GM12878 (cell line): ENCODE data around the gene SYNCRIP. TPM values are rescaled to one million over a fixed set of nuclear protein-coding genes. Genes with fewer than 3 reads are reported as not detected.

Experiments
- ATAC-seq: fragments of 200-7000 bp; cut with Tn5 transposase; 3 replicates; pipeline ENCODE4 v1.9.1; 2020; ENCODE audit warnings: mild to moderate bottlenecking, moderate library complexity
- BruUV-seq: library from RNA; stranded (reverse); fragments of 400-500 nt; replicated peaks from 2 replicates; lab custom pipeline; 2021; lab: Mats Ljungman, UMichigan
- CTCF ChIA-PET: fragments of 300-600 bp; sonication (Branson Sonifier 250); formaldehyde crosslinking; extraction: SDS; loops from one replicate; lab custom pipeline; 2021; ENCODE audit warnings: inconsistent platforms; lab: Yijun Ruan, JAX
- POLR2A ChIA-PET: fragments of 350-600 bp; formaldehyde crosslinking; extraction: SDS; loops from one replicate; lab custom pipeline; 2021; ENCODE audit warnings: inconsistent platforms; lab: Charles Lee
- RAD21 ChIA-PET: fragments of 300-600 bp; sonication (Branson Sonifier 250); formaldehyde crosslinking; loops from one replicate; lab custom pipeline; 2023; ENCODE audit warnings: antibody characterized with exemption; ENCODE audit not compliant: unreplicated experiment; lab: Charles Lee
- SMC1A ChIA-PET: fragments of 300-600 bp; sonication (Branson Sonifier 250); formaldehyde crosslinking; loops from one replicate; lab custom pipeline; 2023; ENCODE audit not compliant: unreplicated experiment, uncharacterized antibody; lab: Charles Lee
- DNase-seq: peaks from one replicate; pipeline ENCODE4 v3.0.0-alpha.2; 2011; ENCODE audit warnings: low read depth, low spot score
- FAIRE-seq: peaks from 3 replicates; lab custom pipeline; 2011; peaks lifted over from hg19 to GRCh38; lab: Jason Lieb, UNC
- H2AFZ ChIP-seq: 2 replicates; pipeline ENCODE4 v1.6.0; 2011; ENCODE audit warnings: low read depth, low read length, control low read depth; ENCODE audit not compliant: control insufficient read depth
- H3K27ac ChIP-seq: 2 replicates; pipeline ENCODE4 v1.5.1; 2011; ENCODE audit warnings: control low read depth; ENCODE audit not compliant: control insufficient read depth, insufficient read depth
- H3K27me3 ChIP-seq, 2 experiments: replicated peaks in 1 of 2; 2 replicates each; pipeline versions ENCODE4 v1.6.0 to v1.6.1; 2011; ENCODE audit warnings: low read length in 1 of 2; ENCODE audit not compliant: control insufficient read depth in 2 of 2, insufficient read depth in 2 of 2
- H3K36me3 ChIP-seq, 2 experiments: 2 replicates each; pipeline ENCODE4 v1.5.1; 2011; ENCODE audit warnings: low read length in 1 of 2; ENCODE audit not compliant: control insufficient read depth in 2 of 2, insufficient read depth in 2 of 2
- H3K4me1 ChIP-seq: 2 replicates; pipeline ENCODE4 v1.6.1; 2011; ENCODE audit warnings: mild to moderate bottlenecking, low read length, moderate library complexity, mixed read lengths; ENCODE audit not compliant: control insufficient read depth, insufficient read depth
- H3K4me2 ChIP-seq: 2 replicates; pipeline ENCODE4 v1.6.0; 2011; ENCODE audit warnings: control low read depth; ENCODE audit not compliant: control insufficient read depth, insufficient read depth
- H3K4me3 ChIP-seq: fragments of 200-600 bp; sonication (generic); 2 replicates; pipeline ENCODE4 v1.5.1; 2016
- H3K79me2 ChIP-seq: 2 replicates; pipeline ENCODE4 v1.6.0; 2011; ENCODE audit warnings: low read length; ENCODE audit not compliant: control insufficient read depth, insufficient read depth
- H3K9ac ChIP-seq: 2 replicates; pipeline ENCODE4 v1.8.0; 2011; ENCODE audit warnings: low read length, control low read depth, mixed read lengths; ENCODE audit not compliant: control insufficient read depth, insufficient read depth
- H3K9me3 ChIP-seq: replicated peaks from 3 replicates; pipeline ENCODE4 v1.5.1; 2011; ENCODE audit warnings: mild to moderate bottlenecking, low read length; ENCODE audit not compliant: control insufficient read depth, insufficient read depth
- H4K20me1 ChIP-seq: 2 replicates; pipeline ENCODE4 v1.6.0; 2011; ENCODE audit not compliant: control insufficient read depth, insufficient read depth
- CREM ChIP-seq: IDR thresholded peaks from 2 replicates; pipeline ENCODE4 v1.6.1; 2014; ENCODE audit warnings: antibody characterized with exemption, low read depth
- CUX1 ChIP-seq: IDR thresholded peaks from 2 replicates; pipeline ENCODE4 v1.6.1; 2012; ENCODE audit warnings: improper control_type of control experiment, low read depth, low read length; ENCODE audit not compliant: insufficient replicate concordance
- ESRRA ChIP-seq: IDR thresholded peaks from 2 replicates; pipeline ENCODE4 v1.6.1; 2012; ENCODE audit warnings: mild to moderate bottlenecking, low read length, improper control_type of control experiment
- HDAC2 ChIP-seq: fragments of 200-600 bp; sonication (generic); IDR thresholded peaks from 2 replicates; pipeline ENCODE4 v1.6.1; 2017
- HDGF ChIP-seq: fragments of 450-650 bp; IDR thresholded peaks from 2 replicates; pipeline ENCODE4 v1.6.1; 2016; ENCODE audit warnings: antibody characterized with exemption
- KLF5 ChIP-seq: fragments of 450-650 bp; IDR thresholded peaks from 2 replicates; pipeline ENCODE4 v1.6.1; 2014; ENCODE audit warnings: mild to moderate bottlenecking; ENCODE audit not compliant: partially characterized antibody
- SUZ12 ChIP-seq: fragments of 200-600 bp; sonication (generic); IDR thresholded peaks from one replicate; pipeline ENCODE4 v1.6.1; 2018; ENCODE audit warnings: antibody characterized with exemption, mild to moderate bottlenecking; ENCODE audit not compliant: unreplicated experiment
- WGBS: methylation state at CpG from one replicate; pipeline ENCODE4 v1.1.6; 2016; ENCODE audit warnings: low lambda C conversion rate; ENCODE audit not compliant: insufficient replicate concordance, insufficient coverage; ENCODE audit errors: missing lambda C conversion rate; 5-methylcytosine and 5-hydroxymethylcytosine counted together
- in situ Hi-C: fragments of 300-500 bp; cut with MboI; formaldehyde crosslinking; loops from 9 replicates; pipeline ENCODE4 v1.14.3; 2018; ENCODE audit warnings: mixed read lengths
- intact Hi-C: fragments of 100-400 bp; cut with micrococcal nuclease; formaldehyde crosslinking; loops from one replicate; pipeline ENCODE4 v1.14.2; 2022; ENCODE audit not compliant: unreplicated experiment
- polyA plus RNA-seq, 11 experiments: library from polyadenylated mRNA; depleted of rRNA in 4 of 11; unstranded in 6 of 11; stranded (reverse) in 5 of 11; fragments of >200 nt; fragmentation: Nextera tagmentation in 4 of 11; fragmentation: Illumina TruSeq in 1 of 11; extraction: Ambion mirVana in 4 of 11; extraction: Trizol in 1 of 11; gene quantifications; 1 replicate in 1 of 11; 2 replicates in 10 of 11; pipeline versions ENCODE4 v1.2.1 to v1.2.3, GENCODE V29; 2011 to 2016; ENCODE audit warnings: inconsistent platforms in 2 of 11, missing spikeins in 2 of 11, low read depth in 1 of 11
- total RNA-seq, 4 experiments: library from RNA; depleted of rRNA in 3 of 4; stranded (reverse); fragments of >200 nt in 3 of 4; fragmentation: Illumina TruSeq in 1 of 4; extraction: Trizol in 1 of 4; gene quantifications; 2 replicates each; pipeline versions ENCODE4 v1.2.1 to v1.2.3, GENCODE V29; 2013 to 2021
- TF ChIP-seq, protein P1 (sequence below): fragments of 450-650 bp; IDR thresholded peaks from 2 replicates; pipeline ENCODE4 v1.6.1; 2017; ENCODE audit warnings: low read depth, mild to moderate bottlenecking, moderate library complexity

Gene SYNCRIP
- total and polyA plus RNA-seq, 10 of the 15 experiments (the other 5 are each of a cell fraction or from before 2014, with no cell fraction given): 28.4 to 255 (median 131) TPM

- Histone ChIP-seq H3K27me3 (no peaks in the 10 kb centered on the region), H3K79me2 (no peaks in the 10 kb centered on the region), H3K9ac (no peak overlapping the region), H3K27ac (no peak overlapping the region), H3K36me3 (peaks cover 0 to 4% of the 10 kb centered on the region in 2 experiments; a peak in 1 of 4 replicates), H4K20me1 (no peaks in the 10 kb centered on the region), H3K4me2 (no peak overlapping the region), H3K9me3 (no peaks in the 10 kb centered on the region; the same call in 2 of the 3 replicates), H3K4me3 (no peak overlapping the region), H2AFZ (no peak overlapping the region), H3K4me1 (no peaks in the 10 kb centered on the region)
- RAD21 ChIA-PET: interaction anchor here (1.9 kb wide), 1 partner anchor 213 kb away, joined by 4 read pairs; no protein-coding TSS in a partner anchor
- FAIRE-seq: no peak
- 97% methylated on average over 6 of the region's 6 CpGs for WGBS
- intact Hi-C loops: no loop called here
- CTCF ChIA-PET: no interaction called here
- SMC1A ChIA-PET: interaction anchor here (1.1 kb wide), 1 partner anchor 85 kb away, joined by 3 read pairs; no protein-coding TSS in a partner anchor
- TF ChIP-seq SUZ12 (no peak), ESRRA (no peak), CUX1 (no peak), HDAC2 (no peak), KLF5 (no peak), HDGF (no peak), CREM (no peak)
- TF ChIP-seq, protein P1, sequence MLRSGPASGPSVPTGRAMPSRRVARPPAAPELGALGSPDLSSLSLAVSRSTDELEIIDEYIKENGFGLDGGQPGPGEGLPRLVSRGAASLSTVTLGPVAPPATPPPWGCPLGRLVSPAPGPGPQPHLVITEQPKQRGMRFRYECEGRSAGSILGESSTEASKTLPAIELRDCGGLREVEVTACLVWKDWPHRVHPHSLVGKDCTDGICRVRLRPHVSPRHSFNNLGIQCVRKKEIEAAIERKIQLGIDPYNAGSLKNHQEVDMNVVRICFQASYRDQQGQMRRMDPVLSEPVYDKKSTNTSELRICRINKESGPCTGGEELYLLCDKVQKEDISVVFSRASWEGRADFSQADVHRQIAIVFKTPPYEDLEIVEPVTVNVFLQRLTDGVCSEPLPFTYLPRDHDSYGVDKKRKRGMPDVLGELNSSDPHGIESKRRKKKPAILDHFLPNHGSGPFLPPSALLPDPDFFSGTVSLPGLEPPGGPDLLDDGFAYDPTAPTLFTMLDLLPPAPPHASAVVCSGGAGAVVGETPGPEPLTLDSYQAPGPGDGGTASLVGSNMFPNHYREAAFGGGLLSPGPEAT: no peak
- ATAC-seq: no peak
- DNase-seq: no peak
- POLR2A ChIA-PET: no interaction called here
- BruUV-seq: TSS peak; percentile 24
- in situ Hi-C loops: no loop called here
Observed at GRCh38 chr6:85568411-85568810, 74.3 kb downstream of the SYNCRIP start.
